Measurements from ENCODE around the gene PRKCD.
A peak's percentile ranks its signal among the peaks of the same experiment; 100 is the strongest.

PRKCD gene

GRCh38 chr3:53160660-53161449 lies at the start of gene PRKCD:
Gene PRKCD, plus strand, starts transcription at chr3:53161209. Its CDS starts 17,214 bp downstream, at chr3:53178423.
- peak; percentile 6 for DNase-seq

- no peak for DNase-seq
Measured at GRCh38 chr3:53111822-53112221, 49.2 kb upstream of the PRKCD start.

GRCh38 chr3:53113293-53114010 lies 47.6 kb upstream of the PRKCD start:
- no peak for DNase-seq

GRCh38 chr3:53114011-53114400 lies 47.0 kb upstream of the PRKCD start:
- DNase-seq, result peak; percentile 40

GRCh38 chr3:53114412-53115074 lies 46.5 kb upstream of the PRKCD start:
- DNase-seq, result no peak

GRCh38 chr3:53116956-53117355 lies 44.1 kb upstream of the PRKCD start:
- no peak for DNase-seq

GRCh38 chr3:53120336-53120735 lies 40.7 kb upstream of the PRKCD start:
- no peak for DNase-seq

GRCh38 chr3:53122255-53122932 lies 38.6 kb upstream of the PRKCD start:
- no peak for DNase-seq

GRCh38 chr3:53122933-53123305 lies 38.1 kb upstream of the PRKCD start:
- DNase-seq, result no peak

GRCh38 chr3:53123510-53123909 lies 37.5 kb upstream of the PRKCD start:
- no peak for DNase-seq

GRCh38 chr3:53123953-53124352 lies 37.1 kb upstream of the PRKCD start:
- DNase-seq, result no peak

- DNase-seq, result no peak
Measured at GRCh38 chr3:53126601-53127000, 34.4 kb upstream of the PRKCD start.

GRCh38 chr3:53129344-53129743 lies 31.7 kb upstream of the PRKCD start:
- DNase-seq, result no peak

GRCh38 chr3:53130179-53131061 lies 30.6 kb upstream of the PRKCD start, which contains the start of gene RFT1:
Gene RFT1, minus strand, starts transcription at chr3:53130435. Its CDS starts 35 bp downstream, at chr3:53130400.
- DNase-seq, result peak; percentile 88

- no peak for DNase-seq
Measured at GRCh38 chr3:53131096-53131495, 29.9 kb upstream of the PRKCD start.

GRCh38 chr3:53132347-53132746 lies 28.7 kb upstream of the PRKCD start:
- no peak for DNase-seq

GRCh38 chr3:53134631-53135232 lies 26.3 kb upstream of the PRKCD start:
- DNase-seq, result peak; percentile 61

GRCh38 chr3:53137221-53137620 lies 23.8 kb upstream of the PRKCD start:
- no peak for DNase-seq

- no peak for DNase-seq
Measured at GRCh38 chr3:53137835-53138446, 23.1 kb upstream of the PRKCD start.

- DNase-seq, result no peak
Measured at GRCh38 chr3:53139906-53140846, 20.8 kb upstream of the PRKCD start.
